Lung microvascular endothelial cell (primary cell): ENCODE data around the gene ZNF423. TPM values are rescaled to one million over a fixed set of nuclear protein-coding genes. Genes with fewer than 3 reads are reported as not detected.

Experiments
- DNase-seq, 2 donors: peaks; one replicate each; pipeline versions ENCODE4 v3.0.0 to v3.0.0-alpha.2; 2010; ENCODE audit warnings: low read depth in 2 of 2
- total RNA-seq: library from RNA; depleted of rRNA; stranded (reverse); fragments of >200 nt; gene quantifications from 2 replicates; pipeline ENCODE4 v1.2.1, GENCODE V29; 2014

ZNF423 gene
- total RNA-seq, 1 donor from 2014 or later = 6.5 TPM

- no peak for DNase-seq
Measured at GRCh38 chr16:49629851-49630250, 226.1 kb downstream of the ZNF423 start.

GRCh38 chr16:49628148-49628547 lies 227.8 kb downstream of the ZNF423 start:
- no peak for DNase-seq

- no peak for DNase-seq
Measured at GRCh38 chr16:49625311-49626065, 230.4 kb downstream of the ZNF423 start.

GRCh38 chr16:49623501-49624266 lies 232.2 kb downstream of the ZNF423 start:
- DNase-seq = no peak

- DNase-seq = no peak
Measured at GRCh38 chr16:49622421-49623402, 233.2 kb downstream of the ZNF423 start.

GRCh38 chr16:49622084-49622390 lies 233.9 kb downstream of the ZNF423 start:
- DNase-seq = no peak

- no peak for DNase-seq
Measured at GRCh38 chr16:49621241-49622083, 234.4 kb downstream of the ZNF423 start.

- no peak for DNase-seq
Measured at GRCh38 chr16:49620869-49621240, 235.1 kb downstream of the ZNF423 start.

- peak; percentile 54 to 60 for DNase-seq
Measured at GRCh38 chr16:49620158-49620868, 235.6 kb downstream of the ZNF423 start.

GRCh38 chr16:49619811-49620157 lies 236.1 kb downstream of the ZNF423 start:
- DNase-seq = no peak

- DNase-seq = no peak
Measured at GRCh38 chr16:49618955-49619354, 237.0 kb downstream of the ZNF423 start.

- DNase-seq = no peak
Measured at GRCh38 chr16:49617710-49618330, 238.1 kb downstream of the ZNF423 start.

- no peak for DNase-seq
Measured at GRCh38 chr16:49617016-49617629, 238.8 kb downstream of the ZNF423 start.

- DNase-seq = no peak
Measured at GRCh38 chr16:49615576-49615975, 240.3 kb downstream of the ZNF423 start.

- no peak for DNase-seq
Measured at GRCh38 chr16:49610983-49611382, 244.9 kb downstream of the ZNF423 start.

GRCh38 chr16:49608779-49609178 lies 247.1 kb downstream of the ZNF423 start:
- peak; percentile 41 to 66 for DNase-seq

- no peak for DNase-seq
Measured at GRCh38 chr16:49608098-49608497, 247.8 kb downstream of the ZNF423 start.

GRCh38 chr16:49605536-49606254 lies 250.2 kb downstream of the ZNF423 start:
- no peak for DNase-seq

GRCh38 chr16:49604602-49605001 lies 251.3 kb downstream of the ZNF423 start:
- no peak for DNase-seq
